Mesothelial cell of epicardium (in vitro differentiated cells): Measurements from ENCODE around the gene SHC1. TPM values are rescaled to one million over a fixed set of nuclear protein-coding genes. Genes with fewer than 3 reads are reported as not detected.

Experiments
- DNase-seq, 2 experiments: peaks; one replicate each; pipeline ENCODE4 v3.0.0; 2021; ENCODE audit warnings: low spot score in 2 of 2; ENCODE audit not compliant: unreplicated experiment in 2 of 2
- H3K27ac Mint-ChIP-seq: 2 replicates; pipeline ENCODE4 v1.8.0; 2021; ENCODE audit warnings: mixed read lengths
- H3K27me3 Mint-ChIP-seq: 2 replicates; pipeline ENCODE4 v1.8.0; 2021; ENCODE audit warnings: low read depth, mixed read lengths
- H3K36me3 Mint-ChIP-seq: 2 replicates; pipeline ENCODE4 v1.8.0; 2021; ENCODE audit warnings: mixed read lengths
- H3K4me1 Mint-ChIP-seq: 2 replicates; pipeline ENCODE4 v1.8.0; 2021; ENCODE audit warnings: mixed read lengths
- H3K4me3 Mint-ChIP-seq: 2 replicates; pipeline ENCODE4 v1.8.0; 2021; ENCODE audit warnings: mild to moderate bottlenecking, moderate library complexity, mixed read lengths
- H3K9me3 Mint-ChIP-seq: 2 replicates; pipeline ENCODE4 v1.8.0; 2021; ENCODE audit warnings: mixed read lengths
- CTCF ChIP-seq: fragments of 200-600 bp; sonication (generic); IDR thresholded peaks from one replicate; pipeline ENCODE4 v1.5.0; 2021; ENCODE audit warnings: antibody characterized with exemption; ENCODE audit not compliant: unreplicated experiment
- total RNA-seq: library from RNA; stranded (reverse); gene quantifications from 3 replicates; pipeline ENCODE4 v1.2.1, GENCODE V29; 2021

The SHC1 gene
- total RNA-seq, 1 donor from 2014 or later, result 115 TPM

- Mint-ChIP-seq H3K4me1 (peaks cover 9% of the 10 kb centered on the region), H3K27ac (no peak overlapping the region), H3K27me3 (no peaks in the 10 kb centered on the region)
These were observed 45.8 kb upstream of the SHC1 start for GRCh38 chr1:155016231-155016831.

GRCh38 chr1:155015527-155016230 is 45.1 kb upstream of the SHC1 start:
- Mint-ChIP-seq H3K9me3 (no peaks in the 10 kb centered on the region), H3K36me3 (no peaks in the 10 kb centered on the region), H3K4me1 (peaks cover 14% of the 10 kb centered on the region), H3K4me3 (no peak overlapping the region), H3K27me3 (no peaks in the 10 kb centered on the region), H3K27ac (peak overlapping the region; percentile 30)
- TF ChIP-seq CTCF, result no peak
- DNase-seq, result no peak

More at GRCh38 chr1:155016231-155016831, 45.8 kb upstream of the SHC1 start:
- H3K9me3 Mint-ChIP-seq, result no peaks in the 10 kb centered on the region
- H3K4me3 Mint-ChIP-seq, result peak overlapping the region; percentile 42
- no peak for DNase-seq
- no peaks in the 10 kb centered on the region for H3K36me3 Mint-ChIP-seq
- TF ChIP-seq CTCF, result no peak

- no peaks in the 10 kb centered on the region for H3K9me3 Mint-ChIP-seq
- H3K27me3 Mint-ChIP-seq, result no peaks in the 10 kb centered on the region
- H3K4me3 Mint-ChIP-seq, result no peak overlapping the region
- no peaks in the 10 kb centered on the region for H3K36me3 Mint-ChIP-seq
- TF ChIP-seq CTCF, result no peak
- no peak for DNase-seq
- no peak overlapping the region for H3K27ac Mint-ChIP-seq
- peaks cover 16% of the 10 kb centered on the region for H3K4me1 Mint-ChIP-seq
These were observed 44.4 kb upstream of the SHC1 start for GRCh38 chr1:155014709-155015508.

- no peak for DNase-seq
- peaks cover 17% of the 10 kb centered on the region for H3K4me1 Mint-ChIP-seq
These were observed 43.1 kb upstream of the SHC1 start for GRCh38 chr1:155013632-155014031.

More at GRCh38 chr1:155013632-155014031, 43.1 kb upstream of the SHC1 start:
- TF ChIP-seq CTCF, result no peak
- no peak overlapping the region for H3K27ac Mint-ChIP-seq
- no peaks in the 10 kb centered on the region for H3K27me3 Mint-ChIP-seq
- no peak overlapping the region for H3K4me3 Mint-ChIP-seq
- H3K9me3 Mint-ChIP-seq, result no peaks in the 10 kb centered on the region
- H3K36me3 Mint-ChIP-seq, result no peaks in the 10 kb centered on the region
